GM10847 (cell line): ENCODE results near the gene ARHGEF28.

Experiments used
- POLR2A ChIP-seq: IDR thresholded peaks from 2 replicates; pipeline ENCODE4 v1.6.1; 2011; ENCODE audit not compliant: insufficient read length; ENCODE audit errors: extremely low read depth

The ARHGEF28 gene

DNA sequence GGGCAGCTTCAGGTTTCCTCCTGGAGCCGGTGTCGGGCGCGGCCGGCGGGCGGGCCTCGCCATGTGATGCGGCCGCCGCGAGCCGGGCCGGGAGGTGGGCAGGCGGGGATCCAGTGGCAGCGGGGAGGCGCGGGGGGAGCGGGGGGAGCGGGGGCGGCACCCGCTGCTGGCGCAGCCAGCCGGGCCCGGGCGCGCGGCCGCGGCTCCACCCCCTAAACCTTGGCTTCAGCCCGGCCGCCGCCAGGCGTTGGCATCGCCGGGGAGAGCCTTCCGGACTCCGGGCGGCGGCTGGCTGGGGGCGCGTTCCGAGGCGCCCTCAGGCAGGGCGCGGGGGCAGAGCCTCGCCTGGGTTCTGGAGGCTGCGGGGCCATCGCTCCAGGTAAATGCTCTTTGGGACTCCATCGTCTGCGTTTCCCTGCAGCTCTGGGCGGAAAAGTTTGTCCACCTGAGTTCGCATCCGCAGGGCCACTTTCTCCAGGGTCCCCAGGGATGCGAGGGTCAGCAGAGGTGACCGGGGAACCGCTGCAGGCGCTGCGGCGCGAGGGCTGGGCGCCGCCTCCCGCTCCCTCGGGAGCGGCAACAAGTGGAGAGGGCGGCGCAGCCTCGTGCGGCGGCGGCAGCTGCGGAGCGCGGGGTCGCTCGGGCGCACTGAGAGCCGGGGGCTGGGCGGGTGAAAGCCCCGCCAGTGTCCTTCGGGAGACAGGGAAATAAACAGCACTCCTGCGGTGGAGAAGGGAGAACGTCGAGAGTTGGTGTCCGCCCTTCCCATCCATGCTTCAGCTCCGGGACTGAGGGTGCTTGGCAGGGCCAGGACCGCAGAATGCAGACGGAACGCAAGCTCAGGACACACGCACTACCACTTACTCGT is at the start of gene ARHGEF28:
ARHGEF28 (plus strand) TSS at position 253 of the 868 bp plus-strand sequence. CDS start 58,656 bp downstream, outside the sequence.
- TF ChIP-seq POLR2A: no peak

- TF ChIP-seq POLR2A: no peak
Measured at GRCh38 chr5:73582285-73583145, 43.5 kb upstream of the ARHGEF28 start.

DNA sequence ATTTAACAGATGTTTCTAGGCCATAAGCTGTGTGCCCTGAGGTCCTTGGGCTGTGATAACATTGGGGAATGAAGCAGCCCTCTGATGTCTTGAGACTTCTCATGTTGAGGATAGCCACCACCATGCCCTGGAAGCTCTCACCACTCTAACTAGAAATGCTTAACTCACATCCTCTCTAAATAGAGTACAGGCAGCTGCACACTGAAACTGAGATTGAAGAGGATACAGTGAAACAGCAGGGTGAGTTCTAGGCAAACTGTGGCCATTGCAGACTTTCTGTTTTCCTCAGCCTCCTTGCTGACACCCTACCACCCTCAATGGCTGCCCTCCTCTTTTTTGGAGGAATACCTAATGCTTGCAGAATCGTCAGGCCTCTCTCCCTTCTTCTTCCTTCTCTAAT is 38.1 kb upstream of the ARHGEF28 start:
- no peak for TF ChIP-seq POLR2A

GRCh38 chr5:73591102-73591695 is 34.8 kb upstream of the ARHGEF28 start:
- no peak for TF ChIP-seq POLR2A

- no peak for TF ChIP-seq POLR2A
Measured at GRCh38 chr5:73591698-73592501, 34.1 kb upstream of the ARHGEF28 start.

DNA sequence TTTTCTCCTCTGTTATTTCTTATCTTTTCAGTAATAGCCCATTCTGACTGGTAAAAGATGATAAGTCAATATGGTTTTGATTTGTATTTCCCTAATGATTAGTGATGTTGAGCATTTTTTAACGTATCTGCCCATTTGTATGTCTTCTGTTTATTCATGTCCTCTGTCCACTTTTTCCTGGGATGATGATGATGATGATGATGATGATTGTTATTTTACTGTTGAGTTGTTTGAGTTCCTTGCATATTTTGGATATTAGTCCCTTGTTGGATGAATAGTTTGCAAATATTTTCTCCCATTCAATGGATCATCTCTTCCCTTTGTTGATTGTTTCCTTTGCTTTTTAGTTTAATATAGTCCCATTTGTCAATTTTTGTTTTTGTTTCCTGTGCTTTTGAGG is 33.4 kb upstream of the ARHGEF28 start:
- TF ChIP-seq POLR2A: no peak

- no peak for TF ChIP-seq POLR2A
Measured at GRCh38 chr5:73596705-73597328, 29.2 kb upstream of the ARHGEF28 start.

GRCh38 chr5:73599380-73599779 is 26.6 kb upstream of the ARHGEF28 start:
- TF ChIP-seq POLR2A: no peak

GRCh38 chr5:73603998-73604397 is 22.0 kb upstream of the ARHGEF28 start:
- no peak for TF ChIP-seq POLR2A

DNA sequence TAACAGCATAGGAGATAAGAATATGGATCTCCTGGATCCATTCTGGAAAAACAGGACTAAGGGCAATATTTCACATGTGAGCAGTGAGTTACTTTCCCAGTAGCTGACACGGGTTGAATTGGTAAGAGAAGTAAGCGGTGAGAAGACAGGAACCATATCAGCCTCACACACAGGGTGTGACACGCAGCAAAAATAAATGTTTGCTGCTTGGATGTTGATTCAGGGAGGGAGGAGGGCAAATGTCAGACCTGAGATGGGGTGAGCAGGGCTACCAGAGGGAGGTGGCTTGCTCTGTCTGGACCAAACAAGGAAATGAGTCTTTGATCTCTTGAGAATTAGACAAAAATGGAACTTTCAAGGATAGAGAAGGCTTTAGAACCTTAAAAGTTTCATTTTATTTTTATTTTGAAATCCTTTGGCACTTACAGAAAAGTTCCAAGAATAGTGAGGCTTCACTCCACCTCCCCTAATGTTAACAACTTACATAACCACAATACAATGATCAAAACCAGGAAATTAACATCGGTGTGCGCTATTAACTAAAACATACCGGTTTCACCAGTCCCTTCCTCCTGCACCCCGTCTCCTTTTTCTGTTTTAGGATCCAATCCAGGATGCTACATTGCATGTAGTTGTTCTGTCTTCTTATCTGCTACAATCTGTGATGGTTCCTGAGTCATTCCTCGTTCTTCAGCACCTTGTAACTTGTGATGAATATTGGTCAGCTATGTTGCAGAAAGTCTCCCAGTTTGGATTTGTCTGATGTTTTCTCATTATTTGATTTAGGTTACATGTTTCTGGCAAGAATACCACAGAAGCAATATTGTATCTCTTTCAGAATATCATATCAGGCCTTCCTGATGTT is 20.5 kb upstream of the ARHGEF28 start:
- no peak for TF ChIP-seq POLR2A

DNA sequence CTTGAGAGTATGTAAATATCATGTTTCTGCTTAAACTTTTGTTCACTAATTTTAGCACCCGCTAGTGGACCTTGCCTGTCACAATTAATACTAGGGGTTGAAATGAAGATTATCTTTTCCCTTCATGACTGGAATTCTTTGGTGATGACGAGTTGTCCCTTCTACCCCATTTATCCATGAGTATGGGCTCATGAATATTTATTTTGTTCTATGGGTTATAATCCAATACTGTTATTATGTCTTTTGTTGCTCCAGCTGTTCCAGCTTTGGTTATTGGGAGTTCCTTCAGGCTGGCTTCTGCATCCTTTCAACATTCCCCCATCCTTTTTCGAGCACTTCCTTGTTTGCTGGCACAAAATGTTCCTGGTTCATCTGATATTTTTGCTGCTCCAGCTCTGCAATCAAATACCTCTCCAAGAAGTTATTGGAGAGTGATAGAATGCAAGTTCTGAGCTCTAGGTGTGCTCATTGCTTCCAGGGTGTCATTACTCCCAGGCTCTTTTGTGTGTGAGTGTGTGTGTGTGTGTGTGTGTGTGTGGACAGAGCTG is 19.7 kb upstream of the ARHGEF28 start:
- TF ChIP-seq POLR2A: no peak

DNA sequence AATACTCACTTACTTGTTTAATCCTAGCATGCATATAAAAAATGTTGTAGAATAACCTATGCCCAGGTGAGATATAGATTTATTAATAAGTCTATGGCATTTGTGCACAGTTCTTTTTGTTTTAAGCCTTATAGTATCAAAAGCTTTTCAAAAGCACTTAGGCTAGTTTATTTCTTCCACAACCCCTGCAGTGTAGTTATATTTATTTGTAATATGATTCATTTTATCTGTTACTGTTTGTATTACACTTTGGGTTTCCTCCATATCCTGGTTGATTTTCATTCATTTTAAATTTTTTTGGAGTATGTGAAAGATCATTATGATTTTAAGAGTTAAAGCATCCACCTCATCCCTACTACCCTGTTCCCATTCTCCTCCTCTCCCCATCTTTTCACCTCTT is 18.8 kb upstream of the ARHGEF28 start:
- no peak for TF ChIP-seq POLR2A

DNA sequence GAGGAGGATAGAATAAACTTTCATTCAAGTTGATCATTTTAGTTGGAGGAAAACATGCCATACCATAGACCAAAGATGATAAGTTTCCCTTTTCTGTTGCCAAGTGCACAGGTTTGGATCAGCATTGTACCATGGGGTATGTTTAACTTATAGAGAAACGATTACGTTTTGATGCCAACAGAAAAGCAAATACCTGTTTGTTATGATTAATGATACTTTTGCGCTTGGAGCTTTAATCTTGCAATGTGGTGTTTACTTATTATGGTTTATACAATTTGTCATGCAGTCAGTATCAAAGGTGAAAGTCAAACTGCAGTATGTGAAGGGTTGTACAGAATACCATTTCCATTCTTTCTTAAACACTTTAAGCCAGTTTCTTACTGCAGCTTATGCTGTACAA is 13.2 kb upstream of the ARHGEF28 start:
- TF ChIP-seq POLR2A: no peak
